ENCODE results near the gene CCL27. TPM values are rescaled to one million over a fixed set of nuclear protein-coding genes. Genes with fewer than 3 reads are reported as not detected.

CCL27 gene
- total and polyA plus RNA-seq, 8 donors = 0.58 to 1.3 TPM; not detected in 6

- H3K27ac ChIP-seq = peak overlapping the region in 4 of 5 donors; percentile 79 to 91 (median 86)
- 34 to 40% (median 37%) methylated on average over 7 to 10 of the region's 10 CpGs for WGBS, 5 donors
- H3K4me3 ChIP-seq = peak overlapping the region; percentile 63 to 77 (median 66)
- no peaks in the 10 kb centered on the region for H3K27me3 ChIP-seq
- DNase-seq = peak in 1 of 2 donors; percentile 41
- intact Hi-C loops (cut with DNase I; ENCODE audit: low total_unique reads) = no loop called here
- no peaks in the 10 kb centered on the region for H3K9me3 ChIP-seq
- TF ChIP-seq POLR2A (IDR thresholded peaks at IDR 0.05) (no peak), EP300 (IDR thresholded peaks at IDR 0.05) (no peak), POLR2AphosphoS5 (IDR thresholded peaks at IDR 0.05) (no peak)
- TF ChIP-seq, protein P1, sequence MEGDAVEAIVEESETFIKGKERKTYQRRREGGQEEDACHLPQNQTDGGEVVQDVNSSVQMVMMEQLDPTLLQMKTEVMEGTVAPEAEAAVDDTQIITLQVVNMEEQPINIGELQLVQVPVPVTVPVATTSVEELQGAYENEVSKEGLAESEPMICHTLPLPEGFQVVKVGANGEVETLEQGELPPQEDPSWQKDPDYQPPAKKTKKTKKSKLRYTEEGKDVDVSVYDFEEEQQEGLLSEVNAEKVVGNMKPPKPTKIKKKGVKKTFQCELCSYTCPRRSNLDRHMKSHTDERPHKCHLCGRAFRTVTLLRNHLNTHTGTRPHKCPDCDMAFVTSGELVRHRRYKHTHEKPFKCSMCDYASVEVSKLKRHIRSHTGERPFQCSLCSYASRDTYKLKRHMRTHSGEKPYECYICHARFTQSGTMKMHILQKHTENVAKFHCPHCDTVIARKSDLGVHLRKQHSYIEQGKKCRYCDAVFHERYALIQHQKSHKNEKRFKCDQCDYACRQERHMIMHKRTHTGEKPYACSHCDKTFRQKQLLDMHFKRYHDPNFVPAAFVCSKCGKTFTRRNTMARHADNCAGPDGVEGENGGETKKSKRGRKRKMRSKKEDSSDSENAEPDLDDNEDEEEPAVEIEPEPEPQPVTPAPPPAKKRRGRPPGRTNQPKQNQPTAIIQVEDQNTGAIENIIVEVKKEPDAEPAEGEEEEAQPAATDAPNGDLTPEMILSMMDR (IDR thresholded peaks at IDR 0.05) = no peak
- H3K36me3 ChIP-seq = peaks cover 14 to 25% (median 22%) of the 10 kb centered on the region in 4 donors
- H3K4me1 ChIP-seq = peaks cover 37 to 54% (median 46%) of the 10 kb centered on the region in 4 donors
Measured at GRCh38 chr9:34647651-34648050, 14.8 kb downstream of the CCL27 start.

DNA sequence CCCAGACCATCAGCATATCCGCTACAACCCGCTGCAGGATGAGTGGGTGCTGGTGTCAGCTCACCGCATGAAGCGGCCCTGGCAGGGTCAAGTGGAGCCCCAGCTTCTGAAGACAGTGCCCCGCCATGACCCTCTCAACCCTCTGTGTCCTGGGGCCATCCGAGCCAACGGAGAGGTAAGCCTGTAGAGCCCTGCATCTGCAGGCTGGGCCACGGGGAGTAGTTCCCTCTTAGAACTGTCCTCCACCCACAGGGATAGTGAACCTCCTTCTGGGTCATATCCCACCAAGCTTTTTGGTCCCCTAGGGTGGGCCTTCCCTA is 15.4 kb downstream of the CCL27 start:
- Histone ChIP-seq H3K4me3 (peak overlapping the region; percentile 63 to 77 (median 66)), H3K27me3 (no peaks in the 10 kb centered on the region), H3K9me3 (no peaks in the 10 kb centered on the region), H3K27ac (peak overlapping the region; percentile 79 to 91 (median 84)), H3K4me1 (peaks cover 31 to 48% (median 39%) of the 10 kb centered on the region in 4 donors), H3K36me3 (peaks cover 14 to 25% (median 22%) of the 10 kb centered on the region in 4 donors)
- intact Hi-C loops (cut with DNase I; ENCODE audit: low total_unique reads) = no loop called here
- TF ChIP-seq POLR2A (IDR thresholded peaks at IDR 0.05) (no peak), EP300 (IDR thresholded peaks at IDR 0.05) (no peak), POLR2AphosphoS5 (IDR thresholded peaks at IDR 0.05) (no peak)
- TF ChIP-seq, protein P1 (IDR thresholded peaks at IDR 0.05) = no peak
- WGBS, 5 donors = 0 to 4% (median 1%) methylated on average over 1 to 8 of the region's 8 CpGs
- no peak for DNase-seq

GRCh38 chr9:34646211-34647083 is 16.0 kb downstream of the CCL27 start, which contains the start of gene GALT:
Gene GALT (plus strand): TSS chr9:34646675. CDS start chr9:34646705, 30 bp downstream.
- 4 to 5% (median 5%) methylated on average over 35 to 43 of the region's 43 CpGs for WGBS, 5 donors
- TF ChIP-seq POLR2AphosphoS5 (IDR thresholded peaks at IDR 0.05) (peak in 2 of 3 donors; percentile 1 to 62), POLR2A (IDR thresholded peaks at IDR 0.05) (no peak), EP300 (IDR thresholded peaks at IDR 0.05) (no peak)
- TF ChIP-seq, protein P1 (IDR thresholded peaks at IDR 0.05) = peak in 4 of 7 experiments; percentile 21 to 40 (median 32)
- H3K4me1 ChIP-seq = peaks cover 25 to 42% (median 33%) of the 10 kb centered on the region in 4 donors
- intact Hi-C loops (cut with DNase I; ENCODE audit: low total_unique reads) = no loop called here
- peaks cover 14 to 25% (median 22%) of the 10 kb centered on the region in 4 donors for H3K36me3 ChIP-seq
- H3K9me3 ChIP-seq = no peaks in the 10 kb centered on the region
- H3K27me3 ChIP-seq = no peaks in the 10 kb centered on the region
- peak within 1 kb of the TSS; percentile 63 to 77 (median 66) for H3K4me3 ChIP-seq
- H3K27ac ChIP-seq = peak within 1 kb of the TSS; percentile 79 to 91 (median 84)
- DNase-seq = peak; percentile 96 to 97

DNA sequence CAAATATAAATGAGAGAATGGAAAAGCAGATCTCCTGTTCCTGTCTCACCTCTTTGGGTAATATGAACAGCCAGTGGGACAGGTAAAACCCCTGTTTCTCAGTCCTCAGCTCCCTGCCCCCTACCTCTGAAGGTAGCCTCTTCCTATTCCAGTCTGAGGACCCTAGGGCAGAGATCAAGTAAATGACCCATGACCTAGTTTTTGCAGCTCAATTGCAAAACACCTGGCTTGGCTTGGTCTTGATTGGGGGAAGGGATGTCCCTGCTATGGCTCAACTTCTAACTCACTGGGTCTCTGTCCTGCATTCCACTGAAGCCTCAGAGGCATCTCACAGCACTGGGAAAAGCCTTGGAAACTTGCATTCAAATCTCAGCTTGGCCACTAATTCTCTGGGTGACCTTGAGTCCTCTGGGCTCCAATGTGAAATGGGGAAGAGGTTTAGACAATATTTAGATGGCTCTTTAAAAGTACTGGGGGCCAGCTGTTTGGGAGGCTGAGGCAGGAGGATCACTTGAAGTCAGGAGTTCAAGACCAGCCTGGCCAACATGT is 17.6 kb downstream of the CCL27 start:
- Histone ChIP-seq H3K27me3 (no peaks in the 10 kb centered on the region), H3K27ac (no peak overlapping the region), H3K4me1 (peaks cover 18 to 33% (median 25%) of the 10 kb centered on the region in 4 donors), H3K4me3 (no peak overlapping the region), H3K36me3 (peaks cover 10 to 18% (median 17%) of the 10 kb centered on the region in 4 donors), H3K9me3 (no peaks in the 10 kb centered on the region)
- TF ChIP-seq EP300 (IDR thresholded peaks at IDR 0.05) (no peak), POLR2A (IDR thresholded peaks at IDR 0.05) (no peak)
- DNase-seq = no peak
- intact Hi-C loops (cut with DNase I; ENCODE audit: low total_unique reads) = no loop called here
